Peyer's patch (tissue), 4 donors: ENCODE results near the gene ZNF280A.

Experiments used
- CTCF ChIP-seq, 6 experiments: fragments of 450-650 bp in 4 of 6; fragments of 200-600 bp in 2 of 6; sonication (generic) in 1 of 6; IDR thresholded peaks; one replicate each; pipeline ENCODE4 v1.5.1; 2017 to 2019; ENCODE audit warnings: antibody characterized with exemption in 6 of 6, mild to moderate bottlenecking in 3 of 6, moderate library complexity in 1 of 6
- POLR2A ChIP-seq, 2 donors: fragments of 450-650 bp; IDR thresholded peaks; one replicate each; pipeline ENCODE4 v1.5.1; 2017; ENCODE audit warnings: antibody characterized with exemption in 2 of 2, mild to moderate bottlenecking in 2 of 2, moderate library complexity in 2 of 2

GRCh38 chr22:22512951-22513350 lies 7.1 kb downstream of the ZNF280A start:
- TF ChIP-seq CTCF (IDR thresholded peaks at IDR 0.05) (no peak), POLR2A (IDR thresholded peaks at IDR 0.05) (no peak)
